ENCODE results near the gene FBXO10.
"Not testable (repeated sequence)": the region's sequence is repeated elsewhere in the genome, so short reads cannot be mapped to it uniquely, and the experiment has no call there.

FBXO10 gene

GRCh38 chr9:37511016-37512010 lies 64.9 kb downstream of the FBXO10 start:
- DNase-seq = no peak

GRCh38 chr9:37510053-37510452 lies 66.1 kb downstream of the FBXO10 start:
- DNase-seq = not testable (repeated sequence)

- no peak for DNase-seq
These were observed 66.6 kb downstream of the FBXO10 start for GRCh38 chr9:37509536-37509935.

GRCh38 chr9:37508834-37509206 lies 67.4 kb downstream of the FBXO10 start:
- DNase-seq = no peak

GRCh38 chr9:37508135-37508833 lies 67.9 kb downstream of the FBXO10 start:
- no peak for DNase-seq

GRCh38 chr9:37507566-37508134 lies 68.5 kb downstream of the FBXO10 start:
- no peak for DNase-seq

GRCh38 chr9:37504605-37505004 lies 71.6 kb downstream of the FBXO10 start:
- no peak for DNase-seq

- peak; percentile 58 for DNase-seq
These were observed 72.4 kb downstream of the FBXO10 start for GRCh38 chr9:37503736-37504135.

GRCh38 chr9:37501957-37502596 lies 74.1 kb downstream of the FBXO10 start:
- DNase-seq = no peak

GRCh38 chr9:37499297-37499696 lies 76.9 kb downstream of the FBXO10 start:
- DNase-seq = no peak

GRCh38 chr9:37498457-37498856 lies 77.7 kb downstream of the FBXO10 start:
- DNase-seq = no peak

- no peak for DNase-seq
These were observed 78.9 kb downstream of the FBXO10 start for GRCh38 chr9:37497320-37497719.

GRCh38 chr9:37496020-37496419 lies 80.2 kb downstream of the FBXO10 start:
- DNase-seq = no peak

GRCh38 chr9:37495571-37495970 lies 80.6 kb downstream of the FBXO10 start:
- no peak for DNase-seq

GRCh38 chr9:37491939-37492338 lies 84.2 kb downstream of the FBXO10 start:
- no peak for DNase-seq

- peak; percentile 52 for DNase-seq
These were observed 89.3 kb downstream of the FBXO10 start for GRCh38 chr9:37486616-37487548.

GRCh38 chr9:37486256-37486615 lies 89.9 kb downstream of the FBXO10 start:
- DNase-seq = no peak

- peak; percentile 95 for DNase-seq
These were observed 90.6 kb downstream of the FBXO10 start, which contains the start of gene POLR1E for GRCh38 chr9:37485389-37486255. Gene POLR1E (plus strand): TSS chr9:37485948. CDS start chr9:37486048, 100 bp downstream.

GRCh38 chr9:37480759-37481158 lies 95.4 kb downstream of the FBXO10 start:
- DNase-seq = no peak

GRCh38 chr9:37477987-37478619 lies 98.1 kb downstream of the FBXO10 start:
- not testable (repeated sequence) for DNase-seq
